Measurements from ENCODE around the gene GTF3C5.
"Not testable (repeated sequence)": the region's sequence is repeated elsewhere in the genome, so short reads cannot be mapped to it uniquely, and the experiment has no call there.

GTF3C5 gene

GRCh38 chr9:133087429-133088145 lies 56.8 kb downstream of the GTF3C5 start:
- in situ Hi-C loops (cut with MboI; ENCODE audit: low sequenced_read_pairs) = no loop called here

- in situ Hi-C loops (cut with MboI; ENCODE audit: low sequenced_read_pairs) = no loop called here
These were observed 57.5 kb downstream of the GTF3C5 start for GRCh38 chr9:133088146-133088750.

GRCh38 chr9:133088756-133089155 lies 58.0 kb downstream of the GTF3C5 start:
- in situ Hi-C loops (cut with MboI; ENCODE audit: low sequenced_read_pairs) = no loop called here

GRCh38 chr9:133089271-133089671 lies 58.5 kb downstream of the GTF3C5 start:
- in situ Hi-C loops (cut with MboI; ENCODE audit: low sequenced_read_pairs) = no loop called here

DNA sequence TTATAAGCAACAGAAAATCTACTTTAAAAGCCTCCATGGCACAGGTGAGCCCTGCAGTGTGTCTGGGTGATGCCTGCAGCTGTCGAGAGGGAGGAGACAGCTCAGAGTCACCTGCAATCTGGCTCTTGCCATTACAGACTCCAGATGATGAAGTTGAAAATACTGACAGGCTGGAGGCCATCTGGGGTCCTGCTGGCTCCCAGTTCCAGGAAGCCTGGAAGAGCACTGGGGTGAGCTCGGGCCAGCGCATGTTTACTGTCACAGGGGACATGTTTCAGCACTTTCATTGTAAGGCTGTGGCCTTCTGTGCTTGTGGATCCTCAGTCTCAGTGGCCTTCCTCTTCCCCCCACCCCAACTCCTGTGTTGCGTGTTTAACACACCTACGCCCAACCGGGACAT lies 59.4 kb downstream of the GTF3C5 start:
- in situ Hi-C loops (cut with MboI; ENCODE audit: low sequenced_read_pairs) = no loop called here

- in situ Hi-C loops (cut with MboI; ENCODE audit: low sequenced_read_pairs) = no loop called here
These were observed 60.1 kb downstream of the GTF3C5 start for GRCh38 chr9:133090752-133091385.

- in situ Hi-C loops (cut with MboI; ENCODE audit: low sequenced_read_pairs) = not testable (repeated sequence)
These were observed 63.6 kb downstream of the GTF3C5 start for GRCh38 chr9:133094351-133094750.

- in situ Hi-C loops (cut with MboI; ENCODE audit: low sequenced_read_pairs) = no loop called here
These were observed 64.1 kb downstream of the GTF3C5 start for GRCh38 chr9:133094842-133095393.

DNA sequence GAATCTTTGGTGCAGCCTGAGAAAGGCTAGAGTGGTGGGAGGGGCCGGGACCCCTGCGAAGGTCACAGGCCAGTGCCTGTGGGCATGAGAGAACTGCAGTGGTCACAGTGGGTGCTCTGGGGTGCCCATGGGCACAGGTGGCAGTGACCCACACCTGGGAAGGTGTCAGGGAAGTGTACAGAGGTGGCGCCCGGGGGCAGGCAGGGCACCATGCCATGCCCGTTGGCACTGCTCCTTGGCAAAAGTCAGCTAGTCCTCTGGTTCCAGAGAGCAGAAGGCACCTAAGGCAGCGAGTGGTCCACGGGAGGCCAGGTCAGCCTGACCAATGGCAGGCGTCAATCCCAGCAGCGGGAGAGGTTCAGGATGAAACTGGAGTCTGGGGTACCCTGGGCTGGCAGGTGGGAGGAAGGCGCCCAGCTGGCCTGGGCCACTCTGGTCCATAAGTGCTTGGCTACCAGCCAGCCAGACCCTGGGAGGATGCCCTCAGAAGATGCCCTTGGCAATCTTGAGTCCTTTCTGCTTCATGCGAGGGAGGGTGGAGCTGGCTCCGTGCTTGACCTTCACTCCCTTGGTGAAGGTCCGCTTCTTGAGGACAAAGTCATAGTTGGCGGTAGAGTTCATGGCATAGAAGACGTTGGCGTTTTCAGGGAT lies 67.4 kb downstream of the GTF3C5 start:
- in situ Hi-C loops (cut with MboI; ENCODE audit: low sequenced_read_pairs) = no loop called here

DNA sequence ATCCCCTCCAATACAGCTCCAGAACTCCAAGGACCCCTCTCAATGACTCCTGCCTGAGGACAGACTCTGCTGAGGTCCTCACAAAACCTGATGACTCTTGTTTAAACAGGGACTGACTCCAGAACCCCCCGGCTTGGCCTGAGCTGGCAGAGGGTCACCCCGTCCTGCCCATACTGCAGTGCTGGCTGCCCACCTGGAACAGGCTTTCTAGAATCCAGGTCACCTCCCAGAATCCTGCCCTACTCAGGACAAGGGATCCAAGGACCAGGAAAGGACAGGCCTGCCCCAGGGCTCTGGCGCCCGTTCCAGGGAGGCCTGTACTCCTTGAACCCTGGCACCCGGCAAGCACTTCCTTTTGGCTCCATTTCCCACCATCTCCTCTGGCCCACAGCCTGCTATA lies 68.1 kb downstream of the GTF3C5 start:
- in situ Hi-C loops (cut with MboI; ENCODE audit: low sequenced_read_pairs) = no loop called here

DNA sequence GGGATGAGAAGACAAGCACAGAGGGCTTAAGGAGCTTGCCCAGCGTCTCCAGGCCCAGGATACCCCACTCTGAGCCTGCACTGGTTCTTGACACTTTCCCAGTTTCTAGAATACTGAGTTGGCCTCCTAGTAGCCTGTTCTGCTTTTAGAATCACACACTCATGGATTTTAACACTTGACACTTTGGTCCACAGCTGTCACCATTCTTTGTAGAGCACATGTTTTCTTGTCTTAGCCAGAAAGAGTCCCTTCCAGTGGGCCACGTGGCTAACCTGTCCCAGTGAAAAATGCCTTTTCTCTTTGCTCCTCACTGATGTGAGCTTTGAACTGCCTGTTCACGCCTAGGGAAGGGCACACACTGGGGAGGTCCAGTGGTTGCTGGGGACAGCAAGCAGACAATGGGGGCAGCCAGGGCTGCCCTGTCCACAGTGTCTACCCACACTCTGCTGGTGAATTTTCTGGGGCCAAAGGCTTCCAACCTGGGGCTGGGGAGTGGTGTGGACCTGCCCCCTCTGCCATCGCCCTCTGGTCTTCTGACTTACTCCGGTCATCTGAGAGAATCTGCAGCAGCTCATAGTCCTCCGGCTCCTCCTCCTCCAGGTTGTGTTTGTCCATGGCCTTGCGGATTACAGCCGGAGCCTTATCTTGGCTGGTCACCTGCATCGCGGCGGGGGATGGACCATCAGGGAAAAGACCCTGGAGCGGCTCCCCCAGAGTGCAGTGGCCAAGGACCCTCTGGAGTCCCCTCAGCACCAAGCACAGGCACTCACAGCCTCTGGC lies 69.1 kb downstream of the GTF3C5 start:
- in situ Hi-C loops (cut with MboI; ENCODE audit: low sequenced_read_pairs) = no loop called here

DNA sequence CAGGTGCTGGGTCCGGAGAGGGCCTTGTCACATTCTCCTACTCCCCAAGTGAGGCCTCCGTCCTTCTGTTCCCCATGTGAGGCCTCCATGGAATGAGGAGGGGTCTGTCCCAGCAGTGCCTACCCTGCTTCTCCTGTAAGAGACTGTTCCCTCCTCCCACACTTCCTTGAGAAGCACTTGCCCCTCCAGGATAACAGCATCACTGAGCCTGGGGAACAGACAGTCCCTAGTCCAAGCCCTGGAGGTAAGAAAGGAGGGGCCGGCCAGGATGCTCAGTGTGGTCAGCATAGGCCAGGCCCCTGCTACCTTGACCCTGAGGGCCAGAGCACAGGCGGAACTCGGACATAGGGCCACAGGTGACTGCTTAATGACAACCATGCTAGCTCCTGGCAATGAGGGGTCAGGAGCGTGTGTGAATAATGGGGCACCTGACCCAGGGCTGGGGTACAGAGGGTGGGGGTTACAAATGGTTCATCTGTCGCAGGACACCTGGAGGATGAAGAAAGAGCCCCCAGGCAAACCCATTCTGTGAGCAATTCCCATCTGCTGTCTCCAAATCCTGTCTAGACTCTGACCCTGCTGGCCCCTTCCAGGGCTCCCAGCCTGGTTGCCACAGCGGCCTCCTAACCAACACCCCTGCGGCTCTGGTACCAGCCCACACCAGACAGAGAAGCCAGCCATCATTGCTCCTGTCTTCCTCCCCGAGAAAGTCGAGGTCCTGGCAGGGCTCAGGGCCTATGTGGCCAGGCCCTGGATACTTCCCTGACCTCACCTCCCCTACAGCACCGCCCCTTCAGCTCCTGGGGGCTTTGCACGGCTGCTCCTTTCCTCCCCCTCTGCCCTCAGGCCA lies 69.9 kb downstream of the GTF3C5 start:
- in situ Hi-C loops (cut with MboI; ENCODE audit: low sequenced_read_pairs) = no loop called here

DNA sequence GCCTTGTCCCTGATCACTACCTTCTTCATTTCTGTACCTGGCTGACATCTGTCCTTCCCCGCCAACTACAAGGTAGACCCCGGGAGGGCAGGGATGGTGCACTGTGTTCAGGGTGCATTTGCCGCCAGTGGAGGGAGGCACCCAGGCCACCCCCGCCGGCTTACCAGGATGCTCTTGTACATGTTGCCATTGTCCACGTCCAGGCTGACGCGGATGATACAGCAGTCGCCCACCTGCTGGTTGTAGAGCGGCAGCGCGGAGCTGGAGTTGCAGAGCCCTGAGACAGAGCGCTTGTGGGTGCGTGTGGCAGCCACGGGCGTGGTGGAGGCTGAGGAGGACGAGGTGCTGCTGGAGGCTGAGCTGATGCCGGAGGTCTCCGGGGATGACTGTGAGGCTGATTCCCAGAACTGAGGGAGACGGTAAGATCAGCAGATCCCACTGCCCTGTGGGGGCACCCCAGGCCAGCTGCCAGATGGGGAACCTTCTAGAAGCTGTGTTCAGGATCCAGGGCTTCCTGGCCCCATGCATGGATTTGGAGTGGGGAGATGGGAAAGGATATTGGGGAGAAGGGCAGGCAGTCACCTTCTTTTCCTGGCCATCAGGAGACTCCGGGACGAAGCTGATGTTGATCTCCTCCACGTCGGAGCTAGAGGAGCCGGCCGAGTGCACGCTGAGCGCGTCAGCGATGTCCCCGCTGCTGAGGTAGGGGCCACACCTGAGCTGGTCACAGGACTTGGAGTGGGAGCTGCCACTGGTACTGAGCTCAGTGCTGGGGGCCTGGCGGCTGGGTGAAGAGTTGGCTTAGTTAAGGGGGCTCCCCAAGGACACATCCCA lies 70.8 kb downstream of the GTF3C5 start:
- in situ Hi-C loops (cut with MboI; ENCODE audit: low sequenced_read_pairs) = no loop called here

GRCh38 chr9:133102190-133103021 lies 71.6 kb downstream of the GTF3C5 start:
- in situ Hi-C loops (cut with MboI; ENCODE audit: low sequenced_read_pairs) = no loop called here

GRCh38 chr9:133103183-133103986 lies 72.6 kb downstream of the GTF3C5 start:
- in situ Hi-C loops (cut with MboI; ENCODE audit: low sequenced_read_pairs) = no loop called here

GRCh38 chr9:133103987-133104505 lies 73.2 kb downstream of the GTF3C5 start:
- in situ Hi-C loops (cut with MboI; ENCODE audit: low sequenced_read_pairs) = no loop called here
